Fibroblast of skin of left quadriceps (primary cell): ENCODE results near the gene CD86.
"Not testable (repeated sequence)": the region's sequence is repeated elsewhere in the genome, so short reads cannot be mapped to it uniquely, and the experiment has no call there.

Source experiments
- DNase-seq, 2 experiments: peaks; one replicate each; pipeline ENCODE4 v3.0.0-alpha.2; 2013; ENCODE audit warnings: low read depth in 2 of 2

The CD86 gene

DNA sequence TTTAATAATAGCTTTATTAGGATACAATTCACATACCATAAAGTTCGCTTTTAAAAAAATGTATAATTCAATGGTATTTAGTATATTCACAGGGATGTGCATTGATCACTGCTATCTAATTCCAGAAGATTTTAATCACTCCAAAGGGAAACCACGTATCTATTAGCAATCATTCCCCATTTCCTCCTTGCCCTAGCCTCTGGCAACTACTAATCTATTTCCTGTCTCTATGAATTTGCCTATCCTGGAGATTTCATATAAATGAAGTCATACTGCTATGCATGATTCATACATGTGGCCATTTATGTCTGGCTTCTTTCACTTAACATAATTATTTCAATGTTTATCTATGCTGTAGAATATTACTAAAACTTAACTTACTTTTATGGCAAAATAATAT lies 96.3 kb downstream of the CD86 start:
- no peak for DNase-seq

DNA sequence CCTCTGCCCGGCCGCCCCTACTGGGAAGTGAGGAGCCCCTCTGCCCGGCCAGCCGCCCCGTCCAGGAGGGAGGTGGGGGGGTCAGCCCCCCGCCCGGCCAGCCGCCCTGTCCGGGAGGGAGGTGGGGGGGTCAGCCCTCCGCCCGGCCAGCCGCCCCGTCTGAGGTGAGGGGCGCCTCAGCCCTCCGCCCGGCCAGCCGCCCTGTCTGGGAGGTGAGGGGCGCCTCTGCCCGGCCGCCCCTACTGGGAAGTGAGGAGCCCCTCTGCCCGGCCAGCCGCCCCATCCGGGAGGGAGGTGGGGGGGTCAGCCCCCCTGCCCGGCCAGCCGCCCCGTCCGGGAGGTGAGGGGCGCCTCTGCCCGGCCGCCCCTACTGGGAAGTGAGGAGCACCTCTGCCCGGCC lies 109.8 kb downstream of the CD86 start:
- not testable (repeated sequence) for DNase-seq

DNA sequence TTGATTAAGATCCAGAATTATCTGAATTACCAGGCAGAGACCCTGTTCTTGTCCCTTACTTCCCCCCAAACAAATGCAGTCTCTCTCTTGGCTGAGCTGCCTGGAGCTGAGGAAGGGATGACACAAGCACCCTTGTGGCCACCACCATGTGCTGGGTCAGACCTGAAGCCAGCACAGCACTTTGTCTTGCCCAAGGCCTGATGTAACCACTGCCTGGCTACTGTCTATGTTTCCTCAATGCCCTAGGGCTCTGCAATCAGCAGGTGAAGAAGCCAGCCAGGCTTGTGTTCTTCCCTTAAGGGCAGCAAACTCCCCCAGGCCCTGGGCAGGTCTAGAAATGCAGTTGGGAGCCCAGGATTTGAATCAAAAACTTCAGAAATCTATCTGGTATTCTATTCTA lies 112.5 kb downstream of the CD86 start:
- no peak for DNase-seq

DNA sequence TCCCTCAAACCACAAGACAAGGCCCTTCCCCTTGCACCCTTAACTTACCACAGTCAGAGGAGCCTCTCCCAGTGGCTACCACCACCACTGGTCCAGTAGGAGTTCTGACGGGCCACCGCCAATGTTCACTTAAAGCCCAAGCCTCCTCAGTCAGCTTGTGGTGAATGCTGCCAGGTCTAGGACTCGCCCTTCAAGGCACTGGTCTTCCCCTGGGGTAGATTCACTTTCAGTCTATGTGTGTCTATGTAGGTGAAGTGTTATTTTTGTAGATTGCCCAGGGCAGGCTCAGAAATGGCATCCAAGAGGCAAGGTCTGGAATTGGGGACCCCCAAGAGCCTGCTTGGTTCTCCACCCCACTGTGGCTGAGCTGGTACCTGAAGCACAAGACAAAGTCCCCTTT lies 112.9 kb downstream of the CD86 start:
- DNase-seq = no peak

DNA sequence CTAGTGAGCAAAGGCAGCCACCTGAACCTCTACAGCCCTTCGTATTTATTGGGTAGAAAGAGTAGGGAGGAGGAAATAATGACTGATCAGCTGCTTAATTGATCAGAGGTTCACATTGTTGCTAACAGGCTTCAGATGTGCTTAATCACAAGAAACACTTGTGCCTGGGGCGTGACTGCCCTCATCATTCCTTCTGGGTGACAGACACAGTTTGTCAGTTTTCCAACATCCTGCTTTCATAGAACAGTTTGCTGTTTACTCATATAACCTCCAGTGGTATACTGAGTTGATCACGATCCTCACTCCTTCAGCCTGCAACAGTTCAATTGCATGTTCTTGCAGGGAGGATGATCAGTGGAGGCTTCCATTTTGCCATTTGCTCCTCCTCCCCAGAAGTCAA lies 114.7 kb downstream of the CD86 start:
- no peak for DNase-seq
